ENCODE data around the gene IFFO2. TPM values are rescaled to one million over a fixed set of nuclear protein-coding genes. Genes with fewer than 3 reads are reported as not detected.

Gene IFFO2
- total and polyA plus RNA-seq, 2 of the 13 experiments (the other 11 are each of a cell fraction or from before 2014, with no cell fraction given): 7.3 to 16.7 TPM

DNA sequence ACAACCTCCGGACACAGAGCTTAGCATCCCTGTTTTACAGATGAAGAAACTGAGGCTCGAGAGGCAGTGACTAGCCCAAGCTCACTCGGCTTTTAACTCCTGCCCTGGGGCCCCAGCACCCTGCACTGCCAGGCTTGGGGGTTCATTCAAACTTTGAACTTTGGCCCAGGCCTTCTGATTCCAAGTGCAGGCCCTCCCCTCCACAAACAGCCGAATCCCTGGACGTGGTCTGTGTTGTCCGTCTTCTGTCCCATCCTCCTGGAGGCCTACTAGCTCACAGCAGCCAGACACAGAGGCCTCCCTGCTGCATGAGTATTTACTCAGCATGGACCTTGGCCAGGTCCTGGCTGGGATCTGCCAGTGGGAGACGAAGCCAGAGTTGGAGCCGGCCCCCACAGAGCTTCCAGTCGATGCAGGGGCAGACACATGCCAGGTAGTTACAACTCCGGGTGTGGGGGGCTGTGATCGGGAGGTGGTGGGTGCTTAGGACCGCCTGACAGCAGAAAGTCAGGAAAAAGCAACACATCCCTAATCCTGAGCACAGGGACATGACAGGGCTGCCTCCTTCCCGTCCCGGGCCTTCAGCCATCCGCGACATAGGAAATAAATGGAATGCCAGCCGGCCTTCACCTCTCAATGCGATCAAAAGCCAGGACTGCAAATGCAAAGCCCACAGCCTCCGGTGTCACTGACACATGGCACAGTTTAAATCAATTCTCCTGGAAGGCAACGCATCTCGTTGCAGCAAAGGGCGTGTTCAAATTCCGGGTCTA lies 7.4 kb downstream of the IFFO2 start (continued):
- TF ChIP-seq ZBTB40 (IDR thresholded peaks at IDR 0.05) (no peak), ZBTB40 (CRISPR knock-in tag; IDR thresholded peaks at IDR 0.05) (peak; percentile 30; the same call in 1 of the 2 replicates), ZNF766 (CRISPR knock-in tag; IDR thresholded peaks at IDR 0.05; ENCODE audit: borderline replicate concordance) (peak; percentile 90; the same call in 1 of the 2 replicates), MAZ (IDR thresholded peaks at IDR 0.05; ENCODE audit: borderline replicate concordance, low read depth, low read length) (0 out of 2 replicates have a peak, but pooled peaks have one; percentile 6), MAZ (CRISPR knock-in tag; IDR thresholded peaks at IDR 0.05; ENCODE audit: low read depth) (peak; percentile 56; the same call in 1 of the 2 replicates), ZNF550 (CRISPR knock-in tag; IDR thresholded peaks at IDR 0.05; ENCODE audit: borderline replicate concordance) (no peak), ISL2 (CRISPR knock-in tag; IDR thresholded peaks at IDR 0.05) (peak; percentile 80), ZNF331 (CRISPR knock-in tag; IDR thresholded peaks at IDR 0.05) (peak; percentile 91), HDAC2 (CRISPR knock-in tag; IDR thresholded peaks at IDR 0.05) (peak; percentile 79; the same call in 1 of the 2 replicates), EED (CRISPR knock-in tag; IDR thresholded peaks at IDR 0.05) (0 out of 2 replicates have a peak, but pooled peaks have one; percentile 50), AKNA (CRISPR knock-in tag; IDR thresholded peaks at IDR 0.05; ENCODE audit: borderline replicate concordance) (no peak), HCFC1 (IDR thresholded peaks at IDR 0.05; ENCODE audit: low read depth, low read length) (no peak), ZNF30 (CRISPR knock-in tag; IDR thresholded peaks at IDR 0.05) (no peak), SALL1 (CRISPR knock-in tag; IDR thresholded peaks at IDR 0.05) (peak; percentile 89), PCBP2 (optimal IDR thresholded peaks at IDR 0.05; ENCODE audit: low read depth, low read length, poor library complexity, severe bottlenecking) (no peak)
